ENCODE measurements around the gene ANKRD7. TPM values are rescaled to one million over a fixed set of nuclear protein-coding genes. Genes with fewer than 3 reads are reported as not detected.

Gene ANKRD7
- total RNA-seq, 1 donor from 2014 or later, result not detected

DNA sequence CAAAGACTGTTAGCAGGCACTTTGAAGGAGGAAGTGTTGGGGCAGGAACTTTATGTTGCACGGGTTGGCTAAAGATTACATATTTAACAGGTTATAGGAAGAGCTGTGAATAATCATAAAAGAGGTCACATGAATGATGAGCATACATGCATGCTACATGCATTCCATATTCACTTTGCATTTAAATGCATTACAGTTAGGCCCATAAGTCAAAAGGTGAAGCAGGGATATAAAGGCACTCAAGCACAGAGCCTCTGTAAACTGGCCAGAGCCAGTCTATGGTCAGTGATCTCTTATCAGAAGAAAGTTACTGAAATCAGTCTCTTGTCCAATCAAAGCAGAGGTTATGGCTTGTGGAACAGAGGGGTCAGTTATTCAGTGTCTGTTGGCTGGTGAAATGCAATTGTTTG, 7.3 kb upstream of the ANKRD7 start:
- no peak for DNase-seq
- H3K4me3 Mint-ChIP-seq, result no peak overlapping the region
- intact Hi-C loops (cut with micrococcal nuclease), result no loop called here

GRCh38 chr7:118218413-118219156, 5.9 kb upstream of the ANKRD7 start:
- ChIA-PET CTCF (no interaction called here), POLR2A (no interaction called here)
- no peak overlapping the region for H3K4me3 Mint-ChIP-seq
- no peaks in the 10 kb centered on the region for H3K36me3 Mint-ChIP-seq (ENCODE audit: low read depth)
- ATAC-seq (ENCODE audit: low read depth), result no peak
- peaks cover 13% of the 10 kb centered on the region for H3K4me1 Mint-ChIP-seq
- H3K27ac Mint-ChIP-seq, result no peak overlapping the region
- intact Hi-C loops (cut with micrococcal nuclease), result no loop called here
- no peak for TF ChIP-seq CTCF (IDR thresholded peaks at IDR 0.05)
- no peaks in the 10 kb centered on the region for H3K9me3 Mint-ChIP-seq
- no peak for DNase-seq
- no peaks in the 10 kb centered on the region for H3K27me3 Mint-ChIP-seq

More for the DNA sequence above, 7.3 kb upstream of the ANKRD7 start:
- Mint-ChIP-seq H3K27ac (no peak overlapping the region), H3K9me3 (no peaks in the 10 kb centered on the region), H3K27me3 (peaks cover 2% of the 10 kb centered on the region), H3K4me1 (peaks cover 13% of the 10 kb centered on the region), H3K36me3 (ENCODE audit: low read depth) (no peaks in the 10 kb centered on the region)
- ChIA-PET POLR2A (no interaction called here), CTCF (no interaction called here)
- ATAC-seq (ENCODE audit: low read depth), result no peak
- no peak for TF ChIP-seq CTCF (IDR thresholded peaks at IDR 0.05)

- H3K27ac Mint-ChIP-seq, result no peak overlapping the region
- CTCF ChIA-PET, result no interaction called here
- intact Hi-C loops (cut with micrococcal nuclease), result no loop called here
- ATAC-seq (ENCODE audit: low read depth) (no peak), DNase-seq (no peak)
- H3K27me3 Mint-ChIP-seq, result no peaks in the 10 kb centered on the region
- H3K4me3 Mint-ChIP-seq, result no peak overlapping the region
- POLR2A ChIA-PET, result no interaction called here
- H3K36me3 Mint-ChIP-seq (ENCODE audit: low read depth), result no peaks in the 10 kb centered on the region
- no peaks in the 10 kb centered on the region for H3K9me3 Mint-ChIP-seq
- peaks cover 9% of the 10 kb centered on the region for H3K4me1 Mint-ChIP-seq
- TF ChIP-seq CTCF (IDR thresholded peaks at IDR 0.05), result no peak
Observed at GRCh38 chr7:118219157-118219512, 5.4 kb upstream of the ANKRD7 start.

DNA sequence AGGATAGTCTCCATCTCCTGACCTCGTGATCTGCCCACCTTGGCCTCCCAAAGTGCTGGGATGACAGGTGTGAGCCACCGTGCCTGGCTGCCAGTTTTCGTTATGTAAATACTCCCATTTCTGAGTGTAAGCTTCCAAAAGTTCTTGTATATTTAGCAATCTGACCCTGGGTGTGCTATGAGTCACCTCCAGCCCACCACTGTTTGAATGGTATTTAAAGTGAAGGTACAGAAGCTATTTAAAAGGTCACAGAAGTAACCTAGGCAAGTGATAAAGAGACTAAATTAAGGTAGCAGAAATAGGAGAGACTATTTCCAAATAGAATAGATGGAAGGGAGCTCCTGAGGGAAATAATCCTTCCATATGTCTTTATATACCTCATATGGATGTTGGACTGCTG, 3.9 kb upstream of the ANKRD7 start:
- DNase-seq (no peak), ATAC-seq (ENCODE audit: low read depth) (no peak)
- H3K36me3 Mint-ChIP-seq (ENCODE audit: low read depth), result no peaks in the 10 kb centered on the region
- peaks cover 5% of the 10 kb centered on the region for H3K27me3 Mint-ChIP-seq
- intact Hi-C loops (cut with micrococcal nuclease), result no loop called here
- no peak for TF ChIP-seq CTCF (IDR thresholded peaks at IDR 0.05)
- H3K9me3 Mint-ChIP-seq, result no peaks in the 10 kb centered on the region
- no peaks in the 10 kb centered on the region for H3K4me1 Mint-ChIP-seq
- ChIA-PET CTCF (no interaction called here), POLR2A (interaction anchor here (0.7 kb wide), 1 partner anchor 1358 kb away, joined by 6 read pairs; no protein-coding TSS in a partner anchor)
- no peak overlapping the region for H3K27ac Mint-ChIP-seq
- no peak overlapping the region for H3K4me3 Mint-ChIP-seq

- H3K36me3 Mint-ChIP-seq (ENCODE audit: low read depth), result no peaks in the 10 kb centered on the region
- ChIA-PET CTCF (no interaction called here), POLR2A (no interaction called here)
Observed at GRCh38 chr7:118222591-118222990, 1.9 kb upstream of the ANKRD7 start.

More at GRCh38 chr7:118222591-118222990, 1.9 kb upstream of the ANKRD7 start:
- Mint-ChIP-seq H3K4me1 (no peaks in the 10 kb centered on the region), H3K4me3 (no peak overlapping the region), H3K9me3 (no peaks in the 10 kb centered on the region), H3K27ac (no peak overlapping the region), H3K27me3 (peaks cover 5% of the 10 kb centered on the region)
- intact Hi-C loops (cut with micrococcal nuclease), result no loop called here
- no peak for TF ChIP-seq CTCF (IDR thresholded peaks at IDR 0.05)
- DNase-seq (no peak), ATAC-seq (ENCODE audit: low read depth) (no peak)

All from activated B cell treated with CpG ODN at 0.5 μM for 24 hours (primary cell).